Mesenchymal stem cell (in vitro differentiated cells and primary cell): ENCODE measurements around the gene ANKLE1. TPM values are rescaled to one million over a fixed set of nuclear protein-coding genes. Genes with fewer than 3 reads are reported as not detected.

ENCODE experiments used
- DNase-seq: peaks from one replicate; pipeline ENCODE4 v3.0.0-alpha.2; 2013
- H2AFZ ChIP-seq: one replicate; pipeline ENCODE4 v1.6.1; 2013; ENCODE audit warnings: low read depth, mild to moderate bottlenecking, control low read depth, inconsistent platforms, low read length, moderate library complexity
- H2AK5ac ChIP-seq: 2 replicates; pipeline ENCODE4 v1.6.1; 2013; ENCODE audit warnings: low read length, moderate library complexity, mild to moderate bottlenecking, inconsistent platforms; ENCODE audit not compliant: severe bottlenecking
- H2BK120ac ChIP-seq: one replicate; pipeline ENCODE4 v1.6.1; 2013; ENCODE audit warnings: low read depth, mild to moderate bottlenecking, inconsistent platforms, low read length, moderate library complexity
- H2BK12ac ChIP-seq, 2 experiments: one replicate each; pipeline ENCODE4 v1.6.1; 2013; ENCODE audit warnings: inconsistent platforms in 2 of 2, low read length in 2 of 2, mild to moderate bottlenecking in 2 of 2, moderate library complexity in 2 of 2, control low read depth in 1 of 2
- H2BK15ac ChIP-seq: one replicate; pipeline ENCODE4 v1.6.1; 2013; ENCODE audit warnings: mild to moderate bottlenecking, low read depth, inconsistent platforms; ENCODE audit not compliant: poor library complexity, severe bottlenecking
- H2BK5ac ChIP-seq: 2 replicates; pipeline ENCODE4 v1.6.1; 2013; ENCODE audit warnings: low read depth, mild to moderate bottlenecking, low read length, control low read depth, inconsistent platforms; ENCODE audit not compliant: poor library complexity, severe bottlenecking
- H3K14ac ChIP-seq, 2 experiments: one replicate each; pipeline ENCODE4 v1.6.1; 2013; ENCODE audit warnings: inconsistent platforms in 2 of 2, low read length in 2 of 2, control low read depth in 1 of 2, mild to moderate bottlenecking in 1 of 2, moderate library complexity in 1 of 2
- H3K18ac ChIP-seq, 2 experiments: one replicate each; pipeline ENCODE4 v1.6.1; 2013; ENCODE audit warnings: inconsistent platforms in 2 of 2, low read length in 2 of 2, control low read depth in 1 of 2, low read depth in 1 of 2, mild to moderate bottlenecking in 1 of 2
- H3K23ac ChIP-seq, 2 experiments: one replicate each; pipeline ENCODE4 v1.6.1; 2013; ENCODE audit warnings: inconsistent platforms in 2 of 2, low read length in 2 of 2, mild to moderate bottlenecking in 2 of 2, moderate library complexity in 2 of 2, control low read depth in 1 of 2
- H3K27ac ChIP-seq: 2 replicates; pipeline ENCODE4 v1.5.1; 2013; ENCODE audit warnings: mild to moderate bottlenecking, moderate library complexity, low read length, control low read depth, inconsistent platforms; ENCODE audit not compliant: poor library complexity, severe bottlenecking
- H3K27me3 ChIP-seq, 2 experiments: 2 replicates each; pipeline versions ENCODE4 v1.6.1 to v1.7.0; 2013; ENCODE audit warnings: low read length in 2 of 2, mild to moderate bottlenecking in 2 of 2, moderate library complexity in 2 of 2, control low read depth in 1 of 2, inconsistent platforms in 1 of 2; ENCODE audit not compliant: control insufficient read depth in 1 of 2, insufficient read depth in 1 of 2
- H3K36me3 ChIP-seq, 2 experiments: 2 replicates each; pipeline versions ENCODE4 v1.6.1 to v1.7.0; 2013; ENCODE audit warnings: low read length in 2 of 2, control low read depth in 1 of 2, inconsistent platforms in 1 of 2, low read depth in 1 of 2, mild to moderate bottlenecking in 1 of 2; ENCODE audit not compliant: insufficient read depth in 2 of 2, control insufficient read depth in 1 of 2
- H3K4ac ChIP-seq, 2 experiments: one replicate each; pipeline ENCODE4 v1.6.1; 2013; ENCODE audit warnings: inconsistent platforms in 2 of 2, low read length in 2 of 2, mild to moderate bottlenecking in 2 of 2, moderate library complexity in 2 of 2, control low read depth in 1 of 2, low read depth in 1 of 2
- H3K4me1 ChIP-seq: 2 replicates; pipeline ENCODE4 v1.6.1; 2013; ENCODE audit warnings: low read depth, low read length, control low read depth; ENCODE audit not compliant: control insufficient read depth, insufficient read depth
- H3K4me2 ChIP-seq: 2 replicates; pipeline ENCODE4 v1.6.1; 2013; ENCODE audit warnings: low read length, mild to moderate bottlenecking, inconsistent platforms; ENCODE audit not compliant: poor library complexity, severe bottlenecking
- H3K4me3 ChIP-seq, 2 experiments: 2 replicates each; pipeline versions ENCODE4 v1.5.1 to v1.7.0; 2013; ENCODE audit warnings: low read length in 2 of 2, mild to moderate bottlenecking in 2 of 2, control low read depth in 1 of 2, low read depth in 1 of 2; ENCODE audit not compliant: insufficient read depth in 1 of 2
- H3K79me1 ChIP-seq: replicated peaks from 2 replicates; pipeline ENCODE4 v1.6.1; 2013; ENCODE audit warnings: mild to moderate bottlenecking, control low read depth, low read length, inconsistent platforms; ENCODE audit not compliant: poor library complexity, severe bottlenecking
- H3K9ac ChIP-seq: 2 replicates; pipeline ENCODE4 v1.7.0; 2013; ENCODE audit warnings: mild to moderate bottlenecking, low read length, moderate library complexity
- H3K9me3 ChIP-seq: 2 replicates; pipeline ENCODE4 v1.7.0; 2013; ENCODE audit warnings: mild to moderate bottlenecking, low read length; ENCODE audit not compliant: control insufficient read depth
- H4K8ac ChIP-seq: one replicate; pipeline ENCODE4 v1.6.1; 2013; ENCODE audit warnings: inconsistent platforms, mild to moderate bottlenecking, low read length, moderate library complexity
- H4K91ac ChIP-seq: one replicate; pipeline ENCODE4 v1.6.1; 2013; ENCODE audit warnings: mild to moderate bottlenecking, low read length, inconsistent platforms
- WGBS: methylation state at CpG from one replicate; pipeline ENCODE4 v1.1.7; 2013; ENCODE audit warnings: mixed read lengths; 5-methylcytosine and 5-hydroxymethylcytosine counted together
- polyA plus RNA-seq, 2 experiments: library from polyadenylated mRNA; stranded (reverse); fragments of 200-250 nt; gene quantifications; one replicate each; pipeline ENCODE4 v1.2.3, GENCODE V29; 2013

Gene ANKLE1, protein sequence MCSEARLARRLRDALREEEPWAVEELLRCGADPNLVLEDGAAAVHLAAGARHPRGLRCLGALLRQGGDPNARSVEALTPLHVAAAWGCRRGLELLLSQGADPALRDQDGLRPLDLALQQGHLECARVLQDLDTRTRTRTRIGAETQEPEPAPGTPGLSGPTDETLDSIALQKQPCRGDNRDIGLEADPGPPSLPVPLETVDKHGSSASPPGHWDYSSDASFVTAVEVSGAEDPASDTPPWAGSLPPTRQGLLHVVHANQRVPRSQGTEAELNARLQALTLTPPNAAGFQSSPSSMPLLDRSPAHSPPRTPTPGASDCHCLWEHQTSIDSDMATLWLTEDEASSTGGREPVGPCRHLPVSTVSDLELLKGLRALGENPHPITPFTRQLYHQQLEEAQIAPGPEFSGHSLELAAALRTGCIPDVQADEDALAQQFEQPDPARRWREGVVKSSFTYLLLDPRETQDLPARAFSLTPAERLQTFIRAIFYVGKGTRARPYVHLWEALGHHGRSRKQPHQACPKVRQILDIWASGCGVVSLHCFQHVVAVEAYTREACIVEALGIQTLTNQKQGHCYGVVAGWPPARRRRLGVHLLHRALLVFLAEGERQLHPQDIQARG
- 0.36 TPM for polyA plus RNA-seq (2013, experiment 1 of 2)
- 0.34 TPM for polyA plus RNA-seq (2013, experiment 2 of 2)

DNA sequence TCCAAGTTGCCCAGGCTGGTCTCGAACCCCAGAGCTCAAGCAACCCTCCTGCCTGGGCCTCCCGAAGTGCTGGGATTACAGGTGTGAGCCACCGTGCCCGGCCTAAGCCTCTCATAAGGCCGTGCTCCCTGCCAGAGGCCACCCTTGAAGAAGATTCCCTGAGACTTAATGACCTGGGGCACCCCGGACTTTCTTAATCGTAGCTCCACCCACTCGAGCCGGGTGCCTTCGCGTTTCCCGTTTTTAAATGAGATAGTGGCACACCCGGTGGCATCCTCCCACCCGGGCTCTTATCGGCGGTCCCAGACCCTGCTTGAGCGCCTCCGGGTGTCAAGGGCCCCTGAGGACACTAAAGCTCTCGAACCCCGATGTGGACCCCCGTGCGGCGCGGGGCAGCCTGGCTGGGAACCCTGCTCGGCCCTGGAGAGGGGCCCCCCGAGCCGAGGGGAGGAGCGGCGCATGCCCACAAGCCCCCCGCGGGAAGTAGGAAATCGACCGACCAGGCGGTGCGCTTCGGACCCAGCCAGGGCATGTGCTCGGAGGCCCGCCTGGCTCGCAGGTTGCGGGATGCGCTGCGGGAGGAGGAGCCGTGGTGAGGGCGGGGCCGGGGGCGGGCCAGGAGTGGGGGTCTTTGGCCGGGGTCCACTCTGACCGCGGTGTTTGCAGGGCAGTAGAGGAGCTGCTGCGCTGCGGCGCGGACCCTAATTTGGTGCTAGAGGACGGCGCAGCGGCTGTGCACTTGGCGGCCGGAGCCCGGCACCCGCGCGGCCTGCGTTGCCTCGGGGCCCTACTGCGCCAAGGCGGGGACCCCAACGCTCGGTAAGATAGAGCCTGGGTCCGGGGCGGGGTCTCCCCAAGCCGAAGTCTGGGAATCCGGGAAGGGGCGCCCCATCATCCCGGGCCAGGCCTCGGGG, at the start of gene ANKLE1:
Gene ANKLE1 (plus strand): TSS at position 511 of the 914 bp plus-strand sequence. CDS start 20 bp downstream, at position 531.
- Histone ChIP-seq H3K4me1 (peaks cover 6% of the 10 kb centered on the region), H2BK15ac (peak within 1 kb of the TSS; percentile 48), H2AFZ (no peak within 1 kb of the TSS), H2AK5ac (no peak within 1 kb of the TSS), H3K36me3 (peaks cover 22 to 40% of the 10 kb centered on the region in 2 experiments), H3K4me3 (peak within 1 kb of the TSS in 1 of 2 experiments; percentile 74), H3K9me3 (no peaks in the 10 kb centered on the region), H3K79me1 (peaks cover 3% of the 10 kb centered on the region), H3K27me3 (peaks cover 0 to 4% of the 10 kb centered on the region in 2 experiments), H3K4me2 (no peak within 1 kb of the TSS), H4K8ac (peak within 1 kb of the TSS; percentile 52), H3K9ac (peak within 1 kb of the TSS; percentile 43), H3K27ac (no peak within 1 kb of the TSS), H4K91ac (peak within 1 kb of the TSS; percentile 80), H3K4ac (no peak within 1 kb of the TSS), H3K18ac (no peak within 1 kb of the TSS), H2BK12ac (peak within 1 kb of the TSS in 1 of 2 experiments; percentile 23), H2BK5ac (no peak within 1 kb of the TSS), H3K14ac (no peak within 1 kb of the TSS), H2BK120ac (no peak within 1 kb of the TSS), H3K23ac (no peak within 1 kb of the TSS)
- DNase-seq: no peak
- 80% methylated on average over 74 of the region's 75 CpGs for WGBS

DNA sequence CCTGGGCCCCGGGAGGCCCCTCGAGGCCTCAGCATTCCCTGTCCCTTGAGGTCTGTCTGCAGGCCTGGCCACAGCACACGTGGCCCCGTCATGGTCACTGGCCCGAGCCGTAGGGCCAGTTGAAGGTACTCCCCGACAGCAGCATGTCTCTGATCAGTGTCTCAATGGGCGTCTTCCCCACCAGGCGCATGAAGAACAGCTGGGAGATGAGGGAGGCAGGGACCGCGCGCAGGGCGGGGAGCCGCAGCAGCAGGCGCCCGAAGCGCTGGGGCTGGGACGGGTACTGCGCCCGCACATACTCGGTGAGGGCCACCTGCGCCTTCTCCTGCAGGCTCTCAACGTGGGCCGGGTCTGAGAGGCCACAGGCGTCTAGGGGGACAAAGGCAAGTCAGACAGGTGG, 49.4 kb upstream of the ANKLE1 start:
- Histone ChIP-seq H2BK120ac (no peak overlapping the region), H3K4me1 (peaks cover 31% of the 10 kb centered on the region), H3K27ac (no peak overlapping the region), H3K23ac (no peak overlapping the region), H3K14ac (no peak overlapping the region), H2BK5ac (no peak overlapping the region), H3K4me2 (no peak overlapping the region), H3K79me1 (peaks cover 23% of the 10 kb centered on the region), H2BK15ac (no peak overlapping the region), H3K18ac (no peak overlapping the region), H3K9ac (no peak overlapping the region), H2BK12ac (no peak overlapping the region), H3K4me3 (no peak overlapping the region), H3K4ac (no peak overlapping the region), H3K36me3 (peaks cover 38 to 70% of the 10 kb centered on the region in 2 experiments), H4K91ac (no peak overlapping the region), H3K27me3 (no peaks in the 10 kb centered on the region), H3K9me3 (no peaks in the 10 kb centered on the region), H4K8ac (no peak overlapping the region), H2AFZ (no peak overlapping the region), H2AK5ac (no peak overlapping the region)
- 99% methylated on average over 25 of the region's 25 CpGs for WGBS
- no peak for DNase-seq

DNA sequence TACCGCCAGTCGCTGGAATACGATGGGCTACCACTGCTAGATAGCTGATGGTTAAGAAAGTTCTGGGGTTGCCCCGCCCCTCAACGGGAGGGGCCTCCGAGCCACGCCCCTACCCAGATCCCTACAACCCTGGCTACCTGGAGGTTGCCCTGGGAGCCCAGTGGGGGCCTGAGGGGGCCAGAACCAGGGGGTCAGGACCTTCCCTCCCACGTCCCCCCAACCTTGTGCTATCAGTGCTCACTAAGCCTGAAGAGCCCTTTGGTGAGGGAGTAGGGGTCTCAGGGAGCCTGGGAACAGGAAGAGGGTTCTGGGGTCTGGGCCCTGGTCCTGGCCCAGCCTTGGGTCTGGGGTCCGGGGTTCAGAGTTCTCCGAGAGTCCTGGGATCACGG, 46.8 kb upstream of the ANKLE1 start:
- DNase-seq: peak; percentile 67
- Histone ChIP-seq H4K91ac (peak overlapping the region; percentile 92), H3K27me3 (no peaks in the 10 kb centered on the region), H2BK120ac (no peak overlapping the region), H3K4ac (peak overlapping the region; percentile 21 to 28), H2BK12ac (peak overlapping the region in 1 of 2 experiments; percentile 37), H3K36me3 (peaks cover 35 to 62% of the 10 kb centered on the region in 2 experiments), H2AK5ac (peak overlapping the region; percentile 90), H2AFZ (no peak overlapping the region), H3K9ac (peak overlapping the region; percentile 60), H2BK5ac (no peak overlapping the region), H3K4me2 (peak overlapping the region; percentile 92), H3K18ac (peak overlapping the region; percentile 40 to 96), H2BK15ac (peak overlapping the region; percentile 55), H3K4me1 (peaks cover 24% of the 10 kb centered on the region), H3K9me3 (no peaks in the 10 kb centered on the region), H3K79me1 (peaks cover 20% of the 10 kb centered on the region), H3K27ac (peak overlapping the region; percentile 68), H3K23ac (peak overlapping the region in 1 of 2 experiments; percentile 75), H4K8ac (peak overlapping the region; percentile 92), H3K14ac (peak overlapping the region in 1 of 2 experiments; percentile 35), H3K4me3 (peak overlapping the region; percentile 68 to 74)
- 13% methylated on average over 9 of the region's 11 CpGs for WGBS
